ENCODE measurements around the gene LHX2. TPM values are rescaled to one million over a fixed set of nuclear protein-coding genes. Genes with fewer than 3 reads are reported as not detected.

LHX2 gene
- total RNA-seq, 2 experiments from 2014 or later, result not detected

DNA sequence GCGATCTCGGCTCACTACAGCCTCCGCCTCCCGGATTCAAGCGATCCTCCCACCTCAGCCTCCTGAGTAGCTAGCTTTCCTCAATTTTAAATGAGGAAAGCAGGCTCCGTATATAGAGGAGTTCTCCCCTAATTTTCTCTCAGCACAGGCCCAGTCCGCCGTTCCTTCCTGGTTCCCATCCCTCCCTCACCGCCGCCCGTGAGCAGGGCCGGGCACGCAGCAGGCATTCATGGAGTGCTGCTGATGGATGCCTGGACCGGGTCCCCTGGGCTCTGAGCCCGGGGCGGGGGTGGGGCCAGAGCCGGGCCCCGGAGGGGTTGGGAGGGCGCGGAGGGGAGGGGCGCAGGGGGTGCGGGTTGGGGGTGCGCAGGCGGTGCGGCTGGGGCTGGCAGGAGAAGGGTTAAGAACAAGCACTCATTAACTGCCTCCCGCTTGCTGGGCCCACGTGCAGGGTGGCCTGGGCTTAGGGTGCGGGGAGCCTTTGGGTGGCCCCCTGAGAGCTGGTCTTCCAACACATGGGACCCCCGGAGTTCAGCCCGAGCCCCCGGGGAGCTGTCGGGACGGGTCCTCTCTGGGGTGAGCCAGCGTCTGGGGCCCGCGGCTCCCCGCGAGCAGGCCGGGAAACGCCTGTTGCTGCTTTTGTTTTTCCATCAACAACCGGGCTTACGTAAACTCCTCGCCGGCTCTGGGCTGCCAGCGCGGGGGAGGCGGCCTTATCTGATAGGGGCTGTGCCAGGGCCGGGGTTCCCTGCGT, 33.7 kb downstream of the LHX2 start:
- DNase-seq (ENCODE audit: low spot score), result no peak
- H3K27ac ChIP-seq (ENCODE audit: low read depth, low read length, poor library complexity, severe bottlenecking), result no peak overlapping the region
- no TSS peak for BruUV-seq (replicated peaks)
- intact Hi-C loops (cut with micrococcal nuclease; ENCODE audit: unreplicated experiment), result no loop called here
- no peaks in the 10 kb centered on the region for H3K9me2 ChIP-seq (ENCODE audit: insufficient read depth, low read length)
- H3K36me3 ChIP-seq (ENCODE audit: insufficient read depth, low read length), result no peaks in the 10 kb centered on the region
- H3K4me2 ChIP-seq (ENCODE audit: low read length), result no peak overlapping the region
- H2AFZ ChIP-seq (ENCODE audit: low read length), result no peak overlapping the region
- TF ChIP-seq EZH2phosphoT487 (IDR thresholded peaks at IDR 0.05; ENCODE audit: borderline replicate concordance, low read depth, low read length) (no peak), CTCF (conservative IDR thresholded peaks at IDR 0.05; ENCODE audit: low read length) (no peak)
- H3K9me3 ChIP-seq (ENCODE audit: low read length), result no peaks in the 10 kb centered on the region
- H4K20me1 ChIP-seq (ENCODE audit: insufficient read depth, low read length), result no peaks in the 10 kb centered on the region
- no peaks in the 10 kb centered on the region for H3K4me1 ChIP-seq (ENCODE audit: insufficient read depth, low read length, poor library complexity, severe bottlenecking)
- ChIA-PET CTCF (ENCODE audit: unreplicated experiment) (no interaction called here), POLR2A (no interaction called here)
- no peak overlapping the region for H3K4me3 ChIP-seq (ENCODE audit: low read depth, low read length, poor library complexity, severe bottlenecking)
- no peaks in the 10 kb centered on the region for H3K79me2 ChIP-seq (ENCODE audit: insufficient read depth, low read depth, low read length)

DNA sequence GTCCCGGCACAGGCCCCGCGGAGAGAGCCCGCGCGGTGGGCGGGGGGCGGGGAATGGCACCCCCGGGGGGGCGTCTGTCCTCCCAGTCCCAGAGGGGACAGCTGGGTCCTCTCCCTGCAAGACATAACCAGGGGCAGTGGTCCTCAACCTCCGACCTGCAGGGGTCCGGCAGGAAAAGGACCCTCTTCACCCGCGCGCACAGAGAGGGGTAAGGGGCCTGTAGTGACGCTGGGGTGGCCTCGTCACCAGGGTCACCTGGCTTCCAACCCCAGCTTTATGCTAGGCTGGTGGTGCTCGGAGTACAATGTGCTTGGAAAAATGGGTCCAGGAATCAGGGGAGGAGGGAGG, 34.2 kb downstream of the LHX2 start:
- DNase-seq (ENCODE audit: low spot score), result no peak
- H3K4me1 ChIP-seq (ENCODE audit: insufficient read depth, low read length, poor library complexity, severe bottlenecking), result no peaks in the 10 kb centered on the region
- H3K9me2 ChIP-seq (ENCODE audit: insufficient read depth, low read length), result no peaks in the 10 kb centered on the region
- intact Hi-C loops (cut with micrococcal nuclease; ENCODE audit: unreplicated experiment), result no loop called here
- H4K20me1 ChIP-seq (ENCODE audit: insufficient read depth, low read length), result no peaks in the 10 kb centered on the region
- POLR2A ChIA-PET, result no interaction called here
- H3K4me3 ChIP-seq (ENCODE audit: low read depth, low read length, poor library complexity, severe bottlenecking), result no peak overlapping the region
- CTCF ChIA-PET (ENCODE audit: unreplicated experiment), result no interaction called here
- H2AFZ ChIP-seq (ENCODE audit: low read length), result no peak overlapping the region
- TF ChIP-seq CTCF (conservative IDR thresholded peaks at IDR 0.05; ENCODE audit: low read length) (no peak), EZH2phosphoT487 (IDR thresholded peaks at IDR 0.05; ENCODE audit: borderline replicate concordance, low read depth, low read length) (no peak)
- H3K27ac ChIP-seq (ENCODE audit: low read depth, low read length, poor library complexity, severe bottlenecking), result no peak overlapping the region
- no peaks in the 10 kb centered on the region for H3K9me3 ChIP-seq (ENCODE audit: low read length)
- BruUV-seq (replicated peaks), result no TSS peak
- no peak overlapping the region for H3K4me2 ChIP-seq (ENCODE audit: low read length)
- no peaks in the 10 kb centered on the region for H3K36me3 ChIP-seq (ENCODE audit: insufficient read depth, low read length)
- H3K79me2 ChIP-seq (ENCODE audit: insufficient read depth, low read depth, low read length), result no peaks in the 10 kb centered on the region

DNA sequence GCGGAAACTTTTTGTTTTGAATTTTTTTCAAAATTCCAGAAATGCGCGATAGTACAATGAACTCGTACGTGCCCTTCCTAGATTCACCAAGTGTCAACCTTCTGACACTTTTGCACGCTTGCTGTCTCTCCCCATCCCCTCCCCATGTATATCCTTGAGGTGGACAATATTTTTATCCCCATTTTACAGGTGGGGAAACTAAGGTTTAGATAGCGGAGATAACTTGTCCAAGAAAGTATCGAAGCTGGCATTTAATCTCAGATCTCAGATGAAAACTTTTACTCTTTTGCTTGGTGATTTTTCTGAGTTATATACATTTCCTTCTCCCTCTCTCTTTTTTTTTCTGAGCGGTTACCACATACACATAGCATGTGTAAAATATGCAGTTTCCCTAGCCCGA, 34.6 kb downstream of the LHX2 start:
- no peaks in the 10 kb centered on the region for H3K79me2 ChIP-seq (ENCODE audit: insufficient read depth, low read depth, low read length)
- H3K9me3 ChIP-seq (ENCODE audit: low read length), result no peaks in the 10 kb centered on the region
- H2AFZ ChIP-seq (ENCODE audit: low read length), result no peak overlapping the region
- no peak overlapping the region for H3K4me3 ChIP-seq (ENCODE audit: low read depth, low read length, poor library complexity, severe bottlenecking)
- ChIA-PET POLR2A (no interaction called here), CTCF (ENCODE audit: unreplicated experiment) (no interaction called here)
- TF ChIP-seq EZH2phosphoT487 (IDR thresholded peaks at IDR 0.05; ENCODE audit: borderline replicate concordance, low read depth, low read length) (no peak), CTCF (conservative IDR thresholded peaks at IDR 0.05; ENCODE audit: low read length) (no peak)
- H3K27ac ChIP-seq (ENCODE audit: low read depth, low read length, poor library complexity, severe bottlenecking), result no peak overlapping the region
- no TSS peak for BruUV-seq (replicated peaks)
- no peaks in the 10 kb centered on the region for H3K9me2 ChIP-seq (ENCODE audit: insufficient read depth, low read length)
- no peak for DNase-seq (ENCODE audit: low spot score)
- intact Hi-C loops (cut with micrococcal nuclease; ENCODE audit: unreplicated experiment), result no loop called here
- H3K36me3 ChIP-seq (ENCODE audit: insufficient read depth, low read length), result no peaks in the 10 kb centered on the region
- no peaks in the 10 kb centered on the region for H4K20me1 ChIP-seq (ENCODE audit: insufficient read depth, low read length)
- H3K4me2 ChIP-seq (ENCODE audit: low read length), result no peak overlapping the region
- H3K4me1 ChIP-seq (ENCODE audit: insufficient read depth, low read length, poor library complexity, severe bottlenecking), result no peaks in the 10 kb centered on the region
